Activated CD4-positive, CD25-positive, alpha-beta regulatory T cell treated with anti-CD3 and anti-CD28 coated beads, Interleukin-2, amount 50 U/mL, for 24 hours (primary cell): ENCODE results near the gene TCN2.
"Not testable (repeated sequence)": the region's sequence is repeated elsewhere in the genome, so short reads cannot be mapped to it uniquely, and the experiment has no call there.

Experiments
- ATAC-seq, 2 donors: fragments of 150-1000 bp; cut with Tn5 transposase; one replicate each; pipeline ENCODE4 v1.10.0; 2021; ENCODE audit warnings: mild to moderate bottlenecking in 1 of 2, moderate library complexity in 1 of 2

Gene TCN2

DNA sequence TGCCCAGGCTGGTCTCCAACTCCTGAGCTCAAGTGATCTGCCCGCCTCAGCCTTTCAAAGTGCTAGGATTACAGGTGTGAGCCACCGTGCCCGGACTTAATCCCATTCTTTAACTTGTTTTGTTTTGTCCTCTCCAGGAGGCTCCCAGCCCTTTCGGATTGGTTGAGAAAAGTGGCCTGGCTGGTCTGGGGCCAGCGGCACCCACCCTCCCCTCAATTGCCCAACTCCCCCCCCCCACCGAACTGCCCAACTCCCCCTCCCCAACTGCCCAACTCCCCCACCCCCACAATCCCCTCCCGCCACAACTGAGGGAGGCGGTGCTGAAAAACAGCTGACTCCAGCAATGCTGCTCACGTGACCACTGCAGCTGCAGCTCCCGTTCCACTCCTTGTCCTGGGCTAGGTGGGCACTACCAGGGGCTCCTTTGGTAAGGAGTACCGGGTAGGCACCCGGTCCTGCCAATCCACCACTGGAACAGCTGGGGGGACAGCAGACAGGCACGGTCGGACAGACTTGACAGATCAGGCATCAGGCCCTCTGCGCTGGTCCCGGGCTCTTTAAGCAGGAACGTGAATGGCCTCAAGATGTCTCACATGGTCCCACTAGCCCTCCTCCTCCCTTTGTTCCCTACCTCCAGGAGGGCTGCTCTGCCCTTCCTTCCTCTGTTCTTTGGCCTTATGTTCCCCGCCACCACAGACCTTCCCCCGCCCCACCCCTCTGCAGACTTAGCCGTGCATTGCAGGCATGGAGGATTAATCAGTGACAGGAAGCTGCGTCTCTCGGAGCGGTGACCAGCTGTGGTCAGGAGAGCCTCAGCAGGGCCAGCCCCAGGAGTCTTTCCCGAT is at the start of gene TCN2:
TCN2 (plus strand) TSS at position 720 of the 845 bp plus-strand sequence. CDS start 158 bp downstream, outside the sequence.
- peak; percentile 73 to 75 for ATAC-seq

DNA sequence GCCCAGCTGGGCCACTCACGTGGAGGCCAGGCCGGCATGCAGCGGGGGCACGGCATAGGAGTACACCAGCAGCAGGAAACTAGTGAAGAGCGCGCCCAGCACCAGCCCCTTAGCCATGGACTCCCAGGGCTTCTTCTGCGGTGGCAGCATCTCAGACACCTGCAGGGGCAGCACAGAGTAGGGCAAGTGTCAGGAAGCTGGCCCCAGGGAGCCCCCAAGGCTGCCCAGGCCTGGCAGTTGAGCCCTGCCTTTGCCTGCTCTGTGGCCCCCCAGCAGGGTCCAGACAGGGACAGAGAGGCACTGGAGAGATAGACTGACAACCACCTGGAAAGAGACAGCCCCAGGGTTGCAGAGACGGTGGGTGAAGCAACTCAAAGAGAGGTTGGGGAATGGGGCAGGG is 49.7 kb upstream of the TCN2 start:
- ATAC-seq: no peak

- ATAC-seq: no peak
Observed at GRCh38 chr22:30559889-30560288, 47.1 kb upstream of the TCN2 start.

- ATAC-seq: not testable (repeated sequence)
Observed at GRCh38 chr22:30560643-30561202, 46.3 kb upstream of the TCN2 start.

GRCh38 chr22:30561402-30562189 is 45.4 kb upstream of the TCN2 start:
- no peak for ATAC-seq

GRCh38 chr22:30562366-30562765 is 44.6 kb upstream of the TCN2 start:
- ATAC-seq: no peak

- ATAC-seq: no peak
Observed at GRCh38 chr22:30564045-30564760, 42.8 kb upstream of the TCN2 start.

GRCh38 chr22:30564761-30565119 is 42.2 kb upstream of the TCN2 start:
- ATAC-seq: no peak

DNA sequence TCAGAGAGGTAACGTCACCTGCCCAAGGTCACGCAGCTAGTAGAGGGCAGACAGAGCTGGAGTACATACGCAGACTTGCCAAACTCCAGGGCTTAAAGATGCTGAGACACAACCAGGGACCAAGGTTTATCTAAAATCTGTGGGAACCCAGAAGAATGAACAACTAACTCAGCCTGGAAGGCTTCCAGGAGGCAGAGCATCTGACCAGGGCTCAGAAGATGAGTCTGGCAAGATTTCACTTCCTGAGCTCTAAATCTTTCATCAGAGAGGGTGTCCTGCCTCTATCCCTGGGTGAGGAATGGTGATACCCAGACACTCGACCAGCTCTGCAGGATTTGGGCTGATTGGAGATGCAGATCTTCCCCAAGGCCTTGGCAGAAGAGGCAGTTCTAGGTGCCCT is 41.6 kb upstream of the TCN2 start:
- ATAC-seq: no peak

DNA sequence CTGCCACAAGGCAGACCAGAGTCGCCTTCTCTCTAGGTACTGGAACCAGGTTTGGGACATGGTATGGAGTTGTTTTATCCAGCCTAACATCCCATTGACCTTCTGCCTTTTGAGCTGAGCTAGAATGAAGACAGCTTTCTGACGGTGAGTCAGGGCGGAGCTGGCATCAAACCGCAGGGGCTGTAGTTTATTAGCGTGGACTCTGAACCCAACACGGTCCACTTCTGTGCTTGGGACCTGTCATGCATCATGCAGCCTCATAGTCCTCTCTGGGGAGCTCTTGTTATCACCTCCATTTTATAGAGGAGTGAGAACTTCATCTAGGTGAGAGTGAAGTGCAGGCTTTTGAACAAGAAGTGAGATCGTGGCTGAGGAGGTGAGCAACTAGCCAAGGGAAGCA is 40.8 kb upstream of the TCN2 start:
- ATAC-seq: no peak

GRCh38 chr22:30567277-30567676 is 39.7 kb upstream of the TCN2 start:
- ATAC-seq: not testable (repeated sequence)

GRCh38 chr22:30568137-30568805 is 38.7 kb upstream of the TCN2 start:
- no peak for ATAC-seq

DNA sequence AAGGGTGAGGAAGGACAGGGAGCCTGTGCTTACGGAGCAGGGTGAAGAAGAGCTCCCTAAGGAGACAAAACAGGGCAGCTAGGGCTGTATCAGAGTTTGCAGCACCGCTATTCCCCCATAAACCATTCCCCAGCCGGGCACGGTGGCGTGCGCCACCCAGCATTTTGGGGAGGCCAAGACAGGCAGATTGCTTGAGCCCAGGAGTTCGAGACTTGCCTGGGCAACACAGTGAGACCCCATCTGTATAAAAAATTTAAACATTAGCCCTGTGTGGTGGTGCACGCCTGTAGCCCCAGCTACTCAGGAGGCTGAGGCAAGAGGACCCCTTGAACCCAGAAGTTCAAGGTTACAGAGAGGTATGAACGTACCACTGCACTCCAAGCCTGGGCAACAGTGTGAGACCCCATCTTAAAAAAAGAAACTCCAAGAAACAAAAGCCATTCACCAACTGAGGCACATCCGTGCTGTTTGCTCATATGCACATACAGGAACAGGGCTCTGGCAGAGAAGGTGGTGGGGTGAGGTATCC is 37.2 kb upstream of the TCN2 start:
- ATAC-seq: no peak

- no peak for ATAC-seq
Observed at GRCh38 chr22:30572210-30572609, 34.8 kb upstream of the TCN2 start.

DNA sequence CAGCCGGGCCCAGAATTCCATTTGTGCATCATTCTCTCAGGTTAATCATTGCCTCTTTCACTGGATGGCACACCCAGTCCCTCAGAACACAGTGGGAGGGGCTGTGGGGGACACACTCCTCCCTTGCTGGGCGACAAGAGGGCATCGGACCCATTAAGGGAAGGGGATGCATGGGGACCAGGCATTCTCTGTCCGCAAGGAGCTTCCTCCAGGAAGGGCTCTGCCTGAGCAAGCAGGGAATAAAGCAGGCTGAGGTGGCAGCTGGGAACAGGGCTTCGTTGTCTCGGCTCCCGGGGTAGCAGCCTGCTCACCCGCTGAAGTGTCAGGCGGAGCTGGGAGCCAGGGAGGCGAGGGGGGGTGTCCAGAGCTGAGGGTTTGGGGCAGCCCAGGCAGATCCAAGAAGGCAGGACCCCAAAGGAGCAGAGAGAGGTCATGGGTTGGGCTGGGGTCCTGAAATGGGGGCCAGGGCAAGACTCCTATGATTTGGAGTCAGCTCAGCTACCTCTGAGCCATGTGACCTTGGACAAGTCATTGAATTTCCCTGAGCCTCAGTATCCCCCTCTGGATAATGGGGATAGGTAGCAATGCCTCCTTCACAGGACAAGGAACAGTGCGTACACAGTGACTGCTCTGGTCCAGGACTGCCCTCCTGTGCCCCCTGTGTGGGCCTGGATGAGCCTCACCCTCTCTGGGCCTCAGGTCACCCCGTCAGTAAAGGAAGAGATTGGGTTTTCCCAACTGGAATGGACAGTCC is 34.0 kb upstream of the TCN2 start:
- ATAC-seq: no peak

- no peak for ATAC-seq
Observed at GRCh38 chr22:30573594-30574094, 33.3 kb upstream of the TCN2 start.

DNA sequence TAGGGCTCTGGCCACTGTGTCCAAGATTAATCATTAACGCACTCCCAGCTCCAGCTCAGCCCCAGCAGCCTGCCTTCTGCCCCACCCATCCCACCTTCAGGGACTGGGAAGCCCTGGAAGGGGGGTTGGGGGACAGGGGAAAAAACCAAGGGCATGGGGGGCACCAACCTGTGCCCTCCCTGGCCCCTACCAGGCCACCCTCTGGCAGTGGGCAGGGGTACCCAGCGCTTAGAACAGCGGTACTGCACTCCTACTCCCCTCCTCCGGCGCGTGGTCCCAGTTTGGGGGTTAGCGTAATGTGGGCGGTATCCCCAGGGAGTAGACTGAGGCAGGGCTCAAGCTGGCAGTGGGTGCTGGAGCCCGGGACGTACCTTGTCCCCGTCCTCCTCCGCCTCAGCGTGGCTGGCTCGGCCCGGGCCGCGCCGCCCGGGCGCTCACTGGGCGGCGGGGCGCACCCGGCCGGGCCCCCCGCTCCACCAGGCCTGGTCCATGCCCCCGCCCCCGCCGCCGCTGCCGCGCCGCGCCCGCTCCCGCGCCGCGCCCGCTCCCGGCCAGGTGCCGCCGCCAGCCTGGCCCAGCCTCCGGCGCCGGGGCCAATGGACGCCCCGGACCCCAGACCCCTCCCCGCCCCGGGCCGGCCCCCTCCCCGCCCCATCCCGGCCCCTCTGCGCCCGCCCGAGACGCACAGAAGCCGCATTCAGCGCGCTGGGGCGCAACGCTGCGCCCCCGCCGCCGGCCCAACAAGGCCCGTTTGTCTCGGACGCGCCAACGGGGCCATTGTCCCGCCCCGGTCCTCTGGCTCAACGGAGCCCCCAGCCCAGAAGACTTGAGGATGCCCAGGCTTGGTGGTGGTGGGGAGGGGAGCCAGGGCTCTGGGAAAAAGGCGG is 32.6 kb upstream of the TCN2 start, which contains the start of gene GAL3ST1:
GAL3ST1 (minus strand) TSS at position 571 of the 887 bp plus-strand sequence. CDS start 17,273 bp downstream, outside the sequence.
- peak in 1 of 2 donors; percentile 22 for ATAC-seq

DNA sequence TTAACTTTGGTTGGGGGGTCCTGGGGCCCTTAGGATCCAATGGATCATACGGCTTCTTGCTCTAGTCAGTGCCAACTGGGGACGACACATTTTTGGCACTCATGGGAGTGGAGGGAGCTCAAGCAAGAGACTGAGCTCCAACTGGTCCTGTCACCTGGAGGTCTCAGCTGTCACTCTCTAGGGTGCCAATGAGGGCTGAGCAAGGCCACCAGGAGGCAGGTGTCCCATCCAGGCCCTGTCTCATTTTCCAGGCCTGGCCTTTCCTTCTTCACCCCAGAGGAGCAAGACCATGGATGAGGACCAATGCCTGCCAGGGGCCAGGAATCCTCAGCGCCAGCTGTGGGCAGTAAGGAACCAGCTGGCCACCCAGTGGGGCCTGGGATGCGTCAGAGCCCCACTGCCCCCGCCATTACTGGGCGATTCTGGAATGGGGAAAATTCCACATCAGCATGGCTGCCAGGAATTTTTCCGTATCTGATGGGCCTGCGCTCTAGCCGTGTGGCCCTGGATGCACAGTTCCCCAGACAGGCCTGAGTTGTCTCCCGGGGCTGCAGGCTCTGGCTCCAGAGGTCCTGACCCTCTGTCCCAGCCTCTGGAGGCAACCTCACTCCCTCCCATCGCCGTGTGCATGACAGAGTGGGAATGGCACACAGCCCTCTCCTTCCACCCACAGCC is 31.8 kb upstream of the TCN2 start:
- no peak for ATAC-seq

DNA sequence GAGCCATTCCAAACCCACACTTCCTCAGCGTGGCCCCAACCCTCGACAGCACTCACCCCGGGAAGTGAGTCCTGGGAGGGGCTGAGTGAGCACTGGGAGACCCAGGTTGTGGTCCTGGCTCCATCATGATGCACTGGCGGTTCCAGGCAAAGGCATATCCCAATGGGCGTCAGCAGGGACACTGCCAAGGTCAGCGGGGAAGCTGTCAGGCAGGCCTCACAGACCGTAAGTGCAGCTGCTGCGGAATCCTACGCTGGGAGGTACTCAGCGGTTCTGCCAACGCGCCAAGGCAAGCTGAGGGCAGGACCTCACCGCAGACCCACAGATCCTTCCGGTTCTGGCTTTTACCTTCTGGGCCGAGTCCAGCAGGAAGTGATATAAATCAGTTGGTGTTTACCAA is 31.1 kb upstream of the TCN2 start:
- ATAC-seq: peak in 1 of 2 donors; percentile 9
